HepG2 (cell line): ENCODE results near the gene DEPDC1B. TPM values are rescaled to one million over a fixed set of nuclear protein-coding genes. Genes with fewer than 3 reads are reported as not detected.

Experiments
- ATAC-seq: fragments of 200-7000 bp; cut with Tn5 transposase; 3 replicates; pipeline ENCODE4 v1.9.1; 2020; ENCODE audit warnings: mild to moderate bottlenecking, moderate library complexity
- BruUV-seq: library from RNA; stranded (reverse); fragments of 400-500 nt; replicated peaks from 2 replicates; lab custom pipeline; 2021; lab: Mats Ljungman, UMichigan
- CTCF ChIA-PET: fragments of 300-600 bp; formaldehyde crosslinking; extraction: SDS; loops from one replicate; lab custom pipeline; 2021; ENCODE audit warnings: low total read pairs, inconsistent platforms, low intra/inter-chr PET ratio; lab: Yijun Ruan, JAX
- POLR2A ChIA-PET: fragments of 350-600 bp; sonication (Branson Sonifier 250); formaldehyde crosslinking; loops from one replicate; lab custom pipeline; 2020; ENCODE audit warnings: antibody characterized with exemption, inconsistent platforms; lab: Yijun Ruan, JAX
- DNase-seq: peaks from one replicate; pipeline ENCODE4 v3.0.0-alpha.2; 2015; ENCODE audit warnings: low spot score
- FAIRE-seq: peaks from 3 replicates; lab custom pipeline; 2011; peaks lifted over from hg19 to GRCh38; lab: Jason Lieb, UNC
- H2AFZ ChIP-seq: one replicate; pipeline ENCODE4 v1.6.1; 2011; ENCODE audit warnings: low read length, inconsistent platforms
- H3K27ac ChIP-seq: fragments of 300-600 bp; 3 replicates; pipeline ENCODE4 v1.8.0; 2011; ENCODE audit warnings: mixed run types, mild to moderate bottlenecking, mixed read lengths, low read length, inconsistent platforms; ENCODE audit not compliant: insufficient read depth; ENCODE audit errors: extremely low read length
- H3K27me3 ChIP-seq, 2 experiments: fragments of 200-600 bp in 1 of 2; 2 replicates in 1 of 2; 3 replicates in 1 of 2; pipeline versions ENCODE4 v1.6.0 to v1.8.0; 2011; ENCODE audit warnings: low read length in 2 of 2, mild to moderate bottlenecking in 2 of 2, moderate library complexity in 2 of 2, inconsistent platforms in 1 of 2; ENCODE audit not compliant: insufficient read depth in 2 of 2, control insufficient read depth in 1 of 2
- H3K36me3 ChIP-seq, 2 experiments: fragments of 200-600 bp in 1 of 2; replicated peaks in 1 of 2; 2 replicates in 1 of 2; 3 replicates in 1 of 2; pipeline versions ENCODE4 v1.5.1 to v1.8.0; 2011; ENCODE audit warnings: low read length in 2 of 2, inconsistent platforms in 1 of 2; ENCODE audit not compliant: insufficient read depth in 2 of 2, control insufficient read depth in 1 of 2
- H3K4me1 ChIP-seq: 2 replicates; pipeline ENCODE4 v1.5.1; 2012; ENCODE audit warnings: low read length, inconsistent platforms; ENCODE audit not compliant: insufficient read depth
- H3K4me2 ChIP-seq: 2 replicates; pipeline ENCODE4 v1.6.0; 2011; ENCODE audit warnings: low read depth, low read length, inconsistent platforms
- H3K4me3 ChIP-seq, 3 experiments: fragments of 200-600 bp in 1 of 3; sonication (generic), shearing (Covaris generic) in 1 of 3; replicated peaks in 1 of 3; 2 replicates each; pipeline ENCODE4 v1.5.1; 2011 to 2016; ENCODE audit warnings: low read length in 3 of 3, inconsistent platforms in 2 of 3, low read depth in 2 of 3, mild to moderate bottlenecking in 2 of 3, control low read depth in 1 of 3, mixed read lengths in 1 of 3; ENCODE audit not compliant: insufficient read depth in 1 of 3
- H3K79me2 ChIP-seq: one replicate; pipeline ENCODE4 v1.6.1; 2011; ENCODE audit warnings: low read length, inconsistent platforms; ENCODE audit not compliant: insufficient read depth
- H3K9ac ChIP-seq: 2 replicates; pipeline ENCODE4 v1.6.0; 2011; ENCODE audit warnings: mild to moderate bottlenecking, low read depth, low read length, inconsistent platforms; ENCODE audit not compliant: insufficient read depth
- H3K9me3 ChIP-seq: 2 replicates; pipeline ENCODE4 v1.5.1; 2012; ENCODE audit warnings: mild to moderate bottlenecking, low read length
- H4K20me1 ChIP-seq: 2 replicates; pipeline ENCODE4 v1.6.0; 2011; ENCODE audit warnings: inconsistent platforms, mild to moderate bottlenecking, low read length, moderate library complexity; ENCODE audit not compliant: insufficient read depth
- ATAD3A ChIP-seq: sonication (generic); formaldehyde crosslinking; IDR thresholded peaks from 2 replicates; pipeline ENCODE4 v1.4.0; 2020; ENCODE audit warnings: missing genetic modification reagents
- ZNF275 ChIP-seq: sonication (generic); formaldehyde crosslinking; IDR thresholded peaks from 2 replicates; pipeline ENCODE4 v1.8.0; 2022; ENCODE audit warnings: missing genetic modification reagents, mild to moderate bottlenecking, inconsistent platforms, borderline replicate concordance
- ZNF609 ChIP-seq: sonication (generic); formaldehyde crosslinking; IDR thresholded peaks from 2 replicates; pipeline ENCODE4 v1.4.0; 2020; ENCODE audit warnings: mild to moderate bottlenecking, missing genetic modification reagents, borderline replicate concordance
- ZNF772 ChIP-seq: sonication (generic); formaldehyde crosslinking; IDR thresholded peaks from 2 replicates; pipeline ENCODE4 v1.5.0; 2020; ENCODE audit warnings: mild to moderate bottlenecking, missing genetic modification reagents
- ZNF776 ChIP-seq: sonication (generic); formaldehyde crosslinking; IDR thresholded peaks from 2 replicates; pipeline ENCODE4 v1.4.0; 2020; ENCODE audit warnings: mild to moderate bottlenecking, missing genetic modification reagents
- WGBS: methylation state at CpG from one replicate; pipeline ENCODE4 v1.1.6; 2017; ENCODE audit warnings: low lambda C conversion rate; 5-methylcytosine and 5-hydroxymethylcytosine counted together
- in situ Hi-C: cut with HindIII; loops from 2 replicates; pipeline ENCODE4 v1.10.0; 2017; ENCODE audit warnings: low pct_unique_long_range_greater_than_20kb; ENCODE audit not compliant: extremely low pct_ligation_motif_present
- intact Hi-C: fragments of 100-400 bp; cut with micrococcal nuclease; formaldehyde crosslinking; loops from one replicate; pipeline ENCODE4 v1.10.0; 2022; ENCODE audit not compliant: unreplicated experiment
- polyA plus RNA-seq, 8 experiments: library from polyadenylated mRNA; depleted of rRNA in 3 of 8; stranded (reverse) in 7 of 8; unstranded in 1 of 8; fragments of >200 nt; fragmentation: Illumina TruSeq in 4 of 8; extraction: Trizol in 4 of 8; gene quantifications; 2 replicates each; pipeline versions ENCODE4 v1.2.1 to v1.2.3, GENCODE V29; 2011 to 2016; ENCODE audit warnings: low read depth in 4 of 8, missing spikeins in 1 of 8, mixed read lengths in 1 of 8; ENCODE audit not compliant: insufficient read depth in 1 of 8
- total RNA-seq, 5 experiments: library from RNA; depleted of rRNA; stranded (reverse); fragments of >200 nt; fragmentation: Illumina TruSeq; extraction: Trizol; gene quantifications; 2 replicates each; pipeline ENCODE4 v1.2.3, GENCODE V29; 2016; ENCODE audit warnings: low read depth in 1 of 5
- TF ChIP-seq, protein P1 (sequence below): sonication (generic); formaldehyde crosslinking; IDR thresholded peaks from 2 replicates; pipeline ENCODE4 v1.5.1; 2020; ENCODE audit warnings: mild to moderate bottlenecking, missing genetic modification reagents, moderate library complexity

Gene DEPDC1B
- total and polyA plus RNA-seq, 2 of the 13 experiments (the other 11 are each of a cell fraction or from before 2014, with no cell fraction given): 29.5 to 51.3 TPM

- TF ChIP-seq, protein P1, sequence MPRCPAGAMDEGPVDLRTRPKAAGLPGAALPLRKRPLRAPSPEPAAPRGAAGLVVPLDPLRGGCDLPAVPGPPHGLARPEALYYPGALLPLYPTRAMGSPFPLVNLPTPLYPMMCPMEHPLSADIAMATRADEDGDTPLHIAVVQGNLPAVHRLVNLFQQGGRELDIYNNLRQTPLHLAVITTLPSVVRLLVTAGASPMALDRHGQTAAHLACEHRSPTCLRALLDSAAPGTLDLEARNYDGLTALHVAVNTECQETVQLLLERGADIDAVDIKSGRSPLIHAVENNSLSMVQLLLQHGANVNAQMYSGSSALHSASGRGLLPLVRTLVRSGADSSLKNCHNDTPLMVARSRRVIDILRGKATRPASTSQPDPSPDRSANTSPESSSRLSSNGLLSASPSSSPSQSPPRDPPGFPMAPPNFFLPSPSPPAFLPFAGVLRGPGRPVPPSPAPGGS (CRISPR knock-in tag): no peak
- TF ChIP-seq ATAD3A (CRISPR knock-in tag) (no peak), ZNF275 (CRISPR knock-in tag) (no peak), ZNF776 (CRISPR knock-in tag) (no peak)
These were observed 24.7 kb downstream of the DEPDC1B start (continued) for GRCh38 chr5:60675286-60675685.

- no peak for FAIRE-seq
- intact Hi-C loops: loop anchor here (5.0 to 10.0 kb wide), 3 partner anchors 168 to 1260 kb away; partner anchors contain the start of genes ELOVL7, ERCC8 and NDUFAF2
- CTCF ChIA-PET: no interaction called here
These were observed 25.5 kb downstream of the DEPDC1B start for GRCh38 chr5:60674251-60675069.

More at GRCh38 chr5:60674251-60675069, 25.5 kb downstream of the DEPDC1B start:
- peaks cover 63% of the 10 kb centered on the region for H3K79me2 ChIP-seq
- peak overlapping the region; percentile 98 for H3K27ac ChIP-seq
- no peak overlapping the region for H3K4me3 ChIP-seq
- H3K27me3 ChIP-seq: no peaks in the 10 kb centered on the region
- H3K36me3 ChIP-seq: peaks cover 2 to 3% of the 10 kb centered on the region in 2 experiments; a peak in 2 of 5 replicates
- H4K20me1 ChIP-seq: no peaks in the 10 kb centered on the region
- BruUV-seq: no TSS peak
- H3K9ac ChIP-seq: no peak overlapping the region
- no peak for ATAC-seq
- H3K4me2 ChIP-seq: peak overlapping the region; percentile 24
- H3K4me1 ChIP-seq: peaks cover 100% of the 10 kb centered on the region
- no peaks in the 10 kb centered on the region for H3K9me3 ChIP-seq
- TF ChIP-seq ZNF609 (CRISPR knock-in tag): 0 out of 2 replicates have a peak, but pooled peaks have one; percentile 41
- TF ChIP-seq ZNF772 (CRISPR knock-in tag): no peak
- TF ChIP-seq, all 625 proteins: peak for 1
- POLR2A ChIA-PET: interaction anchor here (1.0 to 1.7 kb wide), 4 partner anchors 13 to 26 kb away, joined by 3 to 6 read pairs (median 4); partner anchors contain the start of gene DEPDC1B
- 63% methylated on average over 2 of the region's 2 CpGs for WGBS
- no peak for DNase-seq
- no peak overlapping the region for H2AFZ ChIP-seq
- in situ Hi-C loops: loop anchor here (10.0 to 25.0 kb wide), 3 partner anchors 210 to 1287 kb away; partner anchors contain the start of genes ERCC8 and NDUFAF2
